Uterus (tissue), 4 donors: ENCODE data around the gene PPARG. TPM values are rescaled to one million over a fixed set of nuclear protein-coding genes. Genes with fewer than 3 reads are reported as not detected.
"Not testable (repeated sequence)": the region's sequence is repeated elsewhere in the genome, so short reads cannot be mapped to it uniquely, and the experiment has no call there.

Experiments
- DNase-seq, 2 donors: peaks; one replicate each; pipeline ENCODE4 v3.0.0-alpha.2; 2019 to 2020
- H3K27ac ChIP-seq, 2 donors: fragments of 200-600 bp; sonication (generic); 1 replicate in 1 of 2; 2 replicates in 1 of 2; pipeline ENCODE4 v1.5.1; 2016 to 2018
- H3K27me3 ChIP-seq, 2 donors: fragments of 200-600 bp; sonication (generic); one replicate each; pipeline ENCODE4 v1.5.1; 2018 to 2019; ENCODE audit warnings: control low read depth in 1 of 2
- H3K36me3 ChIP-seq, 2 donors: fragments of 200-600 bp; sonication (generic); one replicate each; pipeline ENCODE4 v1.5.1; 2019; ENCODE audit warnings: control low read depth in 1 of 2
- H3K4me1 ChIP-seq, 2 donors: fragments of 200-600 bp; sonication (generic); one replicate each; pipeline ENCODE4 v1.5.1; 2018 to 2019; ENCODE audit warnings: control low read depth in 1 of 2
- H3K4me3 ChIP-seq, 2 donors: fragments of 200-600 bp; sonication (generic); 1 replicate in 1 of 2; 2 replicates in 1 of 2; pipeline ENCODE4 v1.5.1; 2018 to 2019; ENCODE audit warnings: mild to moderate bottlenecking in 1 of 2
- H3K9me3 ChIP-seq, 2 donors: fragments of 200-600 bp; sonication (generic); one replicate each; pipeline ENCODE4 v1.5.1; 2019; ENCODE audit warnings: control low read depth in 1 of 2
- POLR2A ChIP-seq, 2 donors: fragments of 450-650 bp; IDR thresholded peaks; one replicate each; pipeline ENCODE4 v1.6.1; 2016; ENCODE audit warnings: antibody characterized with exemption in 2 of 2, mild to moderate bottlenecking in 1 of 2, moderate library complexity in 1 of 2
- intact Hi-C: fragments of 100-400 bp; cut with DNase I; formaldehyde crosslinking; loops from one replicate; pipeline ENCODE4 v1.15.1; 2023; ENCODE audit warnings: low total_unique reads
- total RNA-seq, 4 donors: library from RNA; depleted of rRNA in 3 of 4; stranded (reverse); fragments of >200 nt in 3 of 4; gene quantifications; one replicate each; pipeline versions ENCODE4 v1.1.0 to v1.2.4, GENCODE V29; 2014 to 2023
- TF ChIP-seq, protein P1 (sequence below), 4 experiments: fragments of 200-600 bp in 2 of 4; fragments of 450-650 bp in 2 of 4; sonication (generic) in 2 of 4; IDR thresholded peaks; one replicate each; pipeline ENCODE4 v1.5.1; 2016 to 2019; ENCODE audit warnings: antibody characterized with exemption in 4 of 4, mild to moderate bottlenecking in 2 of 4, moderate library complexity in 1 of 4
- donor health status: DM: yes; HTN: yes; CAD: no.

The PPARG gene
- total RNA-seq, 4 donors from 2014 or later, result 5.1 to 29.1 (median 12.9) TPM

DNA sequence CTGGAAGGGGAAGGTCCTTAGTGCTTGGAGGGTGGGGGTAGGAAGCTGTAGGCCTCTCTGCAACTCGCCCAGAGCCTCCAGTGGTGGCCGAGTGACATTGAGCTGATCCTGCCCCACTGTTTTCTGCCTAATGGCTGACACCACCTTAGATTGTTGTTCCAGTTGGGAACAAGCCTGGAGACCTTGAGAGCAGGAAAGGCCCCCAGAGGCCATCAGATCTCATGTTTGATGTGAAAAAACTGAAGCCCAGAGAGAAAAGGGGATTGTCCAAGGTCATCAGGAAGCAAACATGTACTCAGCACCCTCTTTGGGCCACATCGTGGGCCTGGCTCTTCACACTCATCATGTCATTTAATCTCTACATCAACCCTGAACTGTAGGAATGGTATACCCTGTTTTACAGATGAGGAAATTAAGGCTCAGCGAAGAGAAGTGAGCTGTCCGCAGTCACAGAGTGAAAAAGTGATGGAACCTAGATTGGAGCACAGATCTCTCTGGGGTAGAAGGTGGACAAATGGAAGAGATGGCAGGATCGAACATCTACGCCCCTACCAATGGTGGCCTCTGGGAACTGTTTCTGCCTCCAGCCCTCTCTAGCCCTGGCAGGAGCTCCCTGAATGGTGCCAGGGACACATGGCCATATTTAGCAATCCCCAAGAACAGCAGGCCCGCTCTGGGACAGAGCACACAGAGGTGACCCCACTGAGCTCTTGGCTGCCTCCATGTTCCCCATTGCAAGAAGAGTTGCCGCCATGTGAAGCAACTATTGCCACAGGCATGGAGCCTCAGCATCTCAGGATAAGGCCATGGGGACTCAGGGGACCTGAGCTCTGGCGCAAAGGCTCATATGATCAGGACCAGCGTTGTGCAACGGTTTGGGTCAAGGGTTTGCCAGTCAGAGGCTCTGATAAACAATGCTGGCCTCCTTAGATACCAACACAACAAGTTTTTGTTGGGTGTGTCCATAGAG is 163.8 kb downstream of the PPARG start:
- TF ChIP-seq, protein P1, sequence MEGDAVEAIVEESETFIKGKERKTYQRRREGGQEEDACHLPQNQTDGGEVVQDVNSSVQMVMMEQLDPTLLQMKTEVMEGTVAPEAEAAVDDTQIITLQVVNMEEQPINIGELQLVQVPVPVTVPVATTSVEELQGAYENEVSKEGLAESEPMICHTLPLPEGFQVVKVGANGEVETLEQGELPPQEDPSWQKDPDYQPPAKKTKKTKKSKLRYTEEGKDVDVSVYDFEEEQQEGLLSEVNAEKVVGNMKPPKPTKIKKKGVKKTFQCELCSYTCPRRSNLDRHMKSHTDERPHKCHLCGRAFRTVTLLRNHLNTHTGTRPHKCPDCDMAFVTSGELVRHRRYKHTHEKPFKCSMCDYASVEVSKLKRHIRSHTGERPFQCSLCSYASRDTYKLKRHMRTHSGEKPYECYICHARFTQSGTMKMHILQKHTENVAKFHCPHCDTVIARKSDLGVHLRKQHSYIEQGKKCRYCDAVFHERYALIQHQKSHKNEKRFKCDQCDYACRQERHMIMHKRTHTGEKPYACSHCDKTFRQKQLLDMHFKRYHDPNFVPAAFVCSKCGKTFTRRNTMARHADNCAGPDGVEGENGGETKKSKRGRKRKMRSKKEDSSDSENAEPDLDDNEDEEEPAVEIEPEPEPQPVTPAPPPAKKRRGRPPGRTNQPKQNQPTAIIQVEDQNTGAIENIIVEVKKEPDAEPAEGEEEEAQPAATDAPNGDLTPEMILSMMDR (IDR thresholded peaks at IDR 0.05), result no peak
- no peak for TF ChIP-seq POLR2A (IDR thresholded peaks at IDR 0.05)
- Histone ChIP-seq H3K27me3 (no peaks in the 10 kb centered on the region), H3K36me3 (no peaks in the 10 kb centered on the region), H3K4me3 (no peak overlapping the region), H3K9me3 (no peaks in the 10 kb centered on the region), H3K27ac (no peak overlapping the region), H3K4me1 (no peaks in the 10 kb centered on the region)
- no peak for DNase-seq
- intact Hi-C loops, result no loop called here

GRCh38 chr3:12454076-12454815 is 165.4 kb downstream of the PPARG start:
- Histone ChIP-seq H3K27me3 (no peaks in the 10 kb centered on the region), H3K9me3 (no peaks in the 10 kb centered on the region), H3K27ac (no peak overlapping the region), H3K4me3 (no peak overlapping the region), H3K4me1 (no peaks in the 10 kb centered on the region), H3K36me3 (no peaks in the 10 kb centered on the region)
- intact Hi-C loops, result no loop called here
- DNase-seq, result no peak
- TF ChIP-seq POLR2A (IDR thresholded peaks at IDR 0.05), result no peak
- TF ChIP-seq, protein P1 (IDR thresholded peaks at IDR 0.05), result no peak

DNA sequence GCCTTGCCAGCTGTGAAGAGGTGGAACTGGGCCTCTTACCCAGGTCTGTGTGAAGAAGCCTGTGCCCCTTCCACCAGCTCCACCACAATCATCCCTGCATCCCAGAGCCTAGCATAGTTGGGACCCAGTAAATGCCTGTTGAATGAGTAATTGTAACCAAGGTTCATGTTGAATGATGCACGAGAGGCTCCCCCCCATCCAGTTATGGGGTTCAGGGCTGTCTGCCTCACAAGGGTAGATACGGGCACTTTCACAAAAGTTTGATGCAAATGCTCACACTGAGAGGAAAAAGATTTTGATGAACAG is 165.9 kb downstream of the PPARG start:
- intact Hi-C loops, result no loop called here
- no peak for TF ChIP-seq POLR2A (IDR thresholded peaks at IDR 0.05)
- TF ChIP-seq, protein P1 (IDR thresholded peaks at IDR 0.05), result no peak
- H3K36me3 ChIP-seq, result no peaks in the 10 kb centered on the region
- no peak overlapping the region for H3K4me3 ChIP-seq
- H3K27me3 ChIP-seq, result no peaks in the 10 kb centered on the region
- H3K9me3 ChIP-seq, result no peaks in the 10 kb centered on the region
- H3K4me1 ChIP-seq, result no peaks in the 10 kb centered on the region
- DNase-seq, result no peak
- no peak overlapping the region for H3K27ac ChIP-seq

DNA sequence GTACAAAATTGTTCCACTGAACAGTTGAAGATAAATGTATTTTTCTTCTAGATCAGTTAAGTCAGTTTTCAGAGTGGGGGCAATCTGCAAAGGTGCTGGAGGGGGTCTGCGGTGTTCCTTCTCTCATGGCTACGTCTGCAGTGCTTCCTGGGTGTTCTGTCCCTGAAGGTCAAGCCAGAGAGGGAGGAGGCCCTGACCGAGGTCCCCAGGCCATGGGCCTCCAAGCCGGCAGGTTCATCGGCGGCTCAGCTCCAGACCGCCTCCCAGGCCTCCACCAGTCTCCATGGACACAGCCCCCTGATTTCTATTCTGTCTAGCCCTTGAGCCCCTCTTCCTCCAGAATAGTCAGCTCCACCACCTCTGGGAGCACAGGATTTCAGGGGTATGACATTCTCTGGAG is 166.9 kb downstream of the PPARG start:
- Histone ChIP-seq H3K27ac (no peak overlapping the region), H3K27me3 (no peaks in the 10 kb centered on the region), H3K4me3 (no peak overlapping the region), H3K9me3 (no peaks in the 10 kb centered on the region), H3K36me3 (no peaks in the 10 kb centered on the region), H3K4me1 (no peaks in the 10 kb centered on the region)
- intact Hi-C loops, result no loop called here
- no peak for TF ChIP-seq POLR2A (IDR thresholded peaks at IDR 0.05)
- TF ChIP-seq, protein P1 (IDR thresholded peaks at IDR 0.05), result no peak
- DNase-seq, result no peak

DNA sequence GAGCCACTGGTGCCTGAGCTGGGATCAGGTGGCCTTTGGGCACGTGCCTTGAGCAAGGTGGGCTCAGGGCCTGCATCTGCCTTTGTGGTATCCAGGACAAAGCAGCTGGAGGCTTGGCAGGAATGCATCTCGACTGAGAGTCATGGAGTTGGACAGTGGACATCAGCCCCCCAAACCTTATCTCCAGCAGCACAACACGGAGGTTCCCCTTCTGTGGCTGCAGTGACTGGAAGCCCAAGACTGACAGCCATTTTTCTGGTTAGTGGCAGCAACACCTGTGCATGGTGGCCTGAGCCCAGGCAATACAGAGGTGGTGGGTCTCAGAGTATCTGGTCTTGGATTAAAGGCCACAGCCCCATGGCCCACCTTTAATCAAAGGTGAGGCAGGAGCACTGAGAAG is 167.6 kb downstream of the PPARG start:
- no peaks in the 10 kb centered on the region for H3K4me1 ChIP-seq
- H3K27me3 ChIP-seq, result no peaks in the 10 kb centered on the region
- H3K4me3 ChIP-seq, result no peak overlapping the region
- no peaks in the 10 kb centered on the region for H3K36me3 ChIP-seq
- H3K27ac ChIP-seq, result no peak overlapping the region
- TF ChIP-seq, protein P1 (IDR thresholded peaks at IDR 0.05), result no peak
- no peak for TF ChIP-seq POLR2A (IDR thresholded peaks at IDR 0.05)
- DNase-seq, result no peak
- intact Hi-C loops, result no loop called here
- no peaks in the 10 kb centered on the region for H3K9me3 ChIP-seq

DNA sequence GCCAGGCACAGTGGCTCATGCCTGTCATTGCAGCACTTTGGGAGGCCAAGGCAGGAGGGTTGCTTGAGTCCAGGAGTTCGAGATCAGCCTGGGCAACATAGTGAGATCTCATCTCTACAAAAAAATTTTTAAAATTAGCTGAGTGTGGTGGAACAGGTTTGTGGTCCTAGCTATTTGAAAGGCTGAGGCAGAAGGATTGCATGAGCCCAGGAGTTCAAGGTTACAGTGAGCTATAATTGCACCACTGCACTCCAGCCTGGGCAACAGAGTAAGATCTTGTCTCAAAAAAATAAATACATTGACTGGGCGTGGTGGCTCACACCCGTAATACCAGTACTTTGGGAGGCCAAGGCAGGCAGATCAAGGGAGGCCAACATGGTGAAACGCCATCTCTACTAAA is 168.5 kb downstream of the PPARG start:
- H3K36me3 ChIP-seq, H3K4me1 ChIP-seq, H3K27me3 ChIP-seq, intact Hi-C loops, H3K9me3 ChIP-seq, H3K27ac ChIP-seq, H3K4me3 ChIP-seq, DNase-seq: not testable (repeated sequence)
